GM10266 (cell line): ENCODE data around the gene IL31RA.

Source experiments
- DNase-seq: peaks from one replicate; pipeline ENCODE4 v3.0.0; 2012; ENCODE audit errors: extremely low spot score
- TF ChIP-seq, protein P1 (sequence below): IDR thresholded peaks from 2 replicates; pipeline ENCODE4 v1.5.1; 2012; ENCODE audit warnings: mild to moderate bottlenecking, low read depth; ENCODE audit not compliant: control insufficient read depth, insufficient read depth; ENCODE audit errors: missing control alignments

IL31RA gene

DNA sequence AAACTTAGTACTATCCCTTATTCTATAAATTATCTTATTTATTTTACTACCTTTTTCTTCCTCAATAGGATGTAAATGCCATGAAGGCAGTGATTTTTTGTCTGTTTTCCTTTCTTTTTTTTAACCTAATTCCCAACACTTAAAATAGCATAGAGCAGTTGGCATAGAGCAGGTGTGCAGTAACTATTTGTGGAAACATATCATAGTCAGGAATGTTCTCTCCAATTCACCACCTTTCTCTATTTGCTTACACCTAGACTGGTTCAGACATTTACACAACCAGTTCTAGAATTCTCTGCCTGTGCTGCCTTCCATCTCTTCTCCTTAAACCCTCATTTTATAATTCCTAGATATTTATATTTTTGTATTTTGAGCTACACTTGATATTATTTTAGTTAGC is 49.6 kb downstream of the IL31RA start:
- TF ChIP-seq, protein P1, sequence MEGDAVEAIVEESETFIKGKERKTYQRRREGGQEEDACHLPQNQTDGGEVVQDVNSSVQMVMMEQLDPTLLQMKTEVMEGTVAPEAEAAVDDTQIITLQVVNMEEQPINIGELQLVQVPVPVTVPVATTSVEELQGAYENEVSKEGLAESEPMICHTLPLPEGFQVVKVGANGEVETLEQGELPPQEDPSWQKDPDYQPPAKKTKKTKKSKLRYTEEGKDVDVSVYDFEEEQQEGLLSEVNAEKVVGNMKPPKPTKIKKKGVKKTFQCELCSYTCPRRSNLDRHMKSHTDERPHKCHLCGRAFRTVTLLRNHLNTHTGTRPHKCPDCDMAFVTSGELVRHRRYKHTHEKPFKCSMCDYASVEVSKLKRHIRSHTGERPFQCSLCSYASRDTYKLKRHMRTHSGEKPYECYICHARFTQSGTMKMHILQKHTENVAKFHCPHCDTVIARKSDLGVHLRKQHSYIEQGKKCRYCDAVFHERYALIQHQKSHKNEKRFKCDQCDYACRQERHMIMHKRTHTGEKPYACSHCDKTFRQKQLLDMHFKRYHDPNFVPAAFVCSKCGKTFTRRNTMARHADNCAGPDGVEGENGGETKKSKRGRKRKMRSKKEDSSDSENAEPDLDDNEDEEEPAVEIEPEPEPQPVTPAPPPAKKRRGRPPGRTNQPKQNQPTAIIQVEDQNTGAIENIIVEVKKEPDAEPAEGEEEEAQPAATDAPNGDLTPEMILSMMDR, result no peak
- DNase-seq, result no peak

DNA sequence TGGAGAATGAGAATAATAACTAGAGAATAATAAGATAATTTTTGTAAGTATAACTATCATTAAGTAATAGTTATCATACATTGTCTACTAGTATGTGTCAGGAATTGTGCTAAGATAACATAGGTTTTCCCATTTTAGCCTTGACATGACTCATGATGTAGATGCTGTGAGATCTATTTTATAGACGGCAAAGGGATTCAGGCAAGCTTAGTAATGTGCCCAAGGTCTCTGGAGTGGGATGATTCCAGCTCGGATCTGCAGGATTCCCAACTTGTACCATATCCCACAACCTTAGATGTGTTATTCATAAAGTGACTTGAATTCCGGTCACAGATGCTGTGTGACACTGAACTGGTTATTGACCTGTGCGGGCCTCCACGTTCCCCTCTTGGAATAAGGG is 51.5 kb downstream of the IL31RA start:
- TF ChIP-seq, protein P1, result no peak
- no peak for DNase-seq

DNA sequence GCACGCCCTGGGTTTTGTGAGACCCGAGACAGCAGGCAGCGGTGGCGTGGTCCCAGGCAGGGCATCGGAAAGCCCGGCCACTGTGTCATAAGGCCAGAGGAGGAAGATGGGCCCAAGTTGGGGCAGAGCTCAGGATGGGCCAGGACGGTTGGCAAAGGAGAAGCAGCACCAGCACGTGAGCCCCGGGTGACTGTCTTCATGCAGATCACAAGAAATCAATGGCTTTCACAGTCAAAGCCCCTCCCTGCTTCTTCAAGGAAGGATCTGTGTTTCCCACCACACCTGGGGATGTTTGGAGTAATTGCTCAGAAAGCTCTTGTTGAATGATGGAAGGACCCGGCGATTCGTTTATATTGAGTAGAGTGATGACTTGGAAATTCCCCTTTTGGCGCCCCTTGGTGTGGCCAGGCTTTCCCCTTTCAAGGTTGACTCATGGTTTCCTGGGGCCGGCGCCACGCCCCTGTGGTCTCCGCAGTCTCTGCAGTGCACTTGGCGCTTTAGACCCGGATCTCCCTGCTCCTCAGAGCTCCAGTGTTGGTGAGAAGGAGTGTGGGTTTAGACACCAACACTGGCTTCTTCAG is 52.1 kb downstream of the IL31RA start:
- TF ChIP-seq, protein P1, result no peak
- DNase-seq, result peak; percentile 73

DNA sequence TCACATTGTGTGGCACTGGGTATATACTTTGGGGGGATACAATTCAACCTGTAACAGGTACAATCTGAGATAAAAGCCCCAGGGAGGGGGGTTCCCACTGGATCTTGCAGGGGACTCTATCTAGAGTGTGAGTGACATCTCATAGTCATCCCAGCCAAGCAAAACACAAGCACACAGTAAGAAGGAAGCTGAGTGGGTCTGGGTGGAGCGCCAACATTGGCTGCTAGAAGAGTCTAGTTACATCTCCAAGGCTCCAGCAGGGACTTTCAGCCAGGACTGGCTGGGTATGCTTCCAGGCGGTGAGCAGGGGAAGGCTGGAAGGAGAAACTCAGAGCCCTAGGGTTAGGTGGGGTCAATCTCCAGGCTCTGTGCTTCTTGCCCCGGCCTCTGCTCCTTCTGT is 53.0 kb downstream of the IL31RA start:
- TF ChIP-seq, protein P1, result no peak
- no peak for DNase-seq

DNA sequence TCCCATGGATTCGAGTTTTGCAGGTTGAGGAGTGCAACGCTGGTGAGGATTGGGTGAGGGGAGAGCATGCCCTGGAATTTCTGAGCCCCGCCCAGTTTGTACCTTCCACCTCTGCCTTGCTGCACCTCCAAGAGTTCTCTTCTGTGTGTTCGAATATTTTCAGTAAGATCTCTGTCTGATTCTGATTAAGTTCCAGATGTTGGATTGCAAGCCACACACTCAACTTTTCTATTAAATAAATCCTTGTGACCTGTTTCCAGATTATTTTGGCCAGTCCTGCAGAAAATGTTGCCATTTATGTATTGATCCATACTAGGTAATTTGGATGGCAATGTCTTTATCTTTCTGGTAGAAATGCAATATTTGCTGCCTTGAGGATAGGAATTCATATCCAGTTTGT is 54.1 kb downstream of the IL31RA start:
- no peak for DNase-seq
- TF ChIP-seq, protein P1, result no peak

DNA sequence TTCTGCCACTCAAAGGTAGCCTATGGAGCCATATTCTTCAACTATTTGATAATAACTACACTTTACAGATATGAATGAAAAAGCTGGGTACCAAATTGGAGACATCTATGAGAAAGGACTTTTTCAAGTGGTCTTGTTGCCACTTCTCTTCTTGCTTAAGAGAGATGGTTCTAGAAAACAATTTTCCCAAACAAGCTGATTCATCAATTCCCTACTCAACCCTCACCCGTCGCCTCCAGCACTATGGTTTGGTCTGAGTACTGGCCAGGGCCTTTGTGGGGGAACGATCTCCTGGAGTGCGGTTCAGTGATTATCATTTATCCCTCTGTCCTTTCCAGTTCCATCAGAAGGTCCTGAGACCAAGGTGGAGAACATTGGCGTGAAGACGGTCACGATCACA is 56.8 kb downstream of the IL31RA start:
- TF ChIP-seq, protein P1, result no peak
- DNase-seq, result no peak

DNA sequence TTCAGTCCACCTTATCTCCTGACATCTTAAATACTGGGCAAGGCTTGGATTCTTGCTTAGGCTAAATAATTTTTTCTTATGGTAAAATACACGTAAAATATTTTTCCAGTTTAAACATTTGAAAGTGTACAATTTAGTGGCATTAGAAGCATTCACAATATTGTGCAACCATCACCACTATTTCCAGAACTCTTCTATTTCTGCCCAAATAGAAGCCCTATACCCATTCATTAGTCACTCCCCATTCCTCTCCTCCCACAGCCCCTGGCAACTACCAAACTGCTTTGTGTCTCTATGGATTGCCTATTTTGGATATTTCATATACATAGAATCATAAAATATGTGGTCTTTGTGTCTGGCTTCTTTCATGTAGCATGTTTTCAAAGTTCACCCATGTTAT is 57.6 kb downstream of the IL31RA start:
- DNase-seq, result no peak
- TF ChIP-seq, protein P1, result no peak
